Vagina (tissue), 2 donors: ENCODE results near the gene TRABD2B. TPM values are rescaled to one million over a fixed set of nuclear protein-coding genes. Genes with fewer than 3 reads are reported as not detected.

ENCODE experiments used
- DNase-seq, 2 donors: peaks; one replicate each; pipeline ENCODE4 v3.0.0-alpha.2; 2017; ENCODE audit errors: extremely low spot score in 2 of 2
- H3K27ac ChIP-seq: fragments of 200-600 bp; sonication (generic); one replicate; pipeline ENCODE4 v1.5.1; 2019
- H3K27me3 ChIP-seq: fragments of 200-600 bp; sonication (generic); one replicate; pipeline ENCODE4 v1.5.1; 2019
- H3K36me3 ChIP-seq, 2 donors: fragments of 200-600 bp; sonication (generic); one replicate each; pipeline ENCODE4 v1.5.1; 2017 to 2019
- H3K4me1 ChIP-seq: fragments of 200-600 bp; sonication (generic); one replicate; pipeline ENCODE4 v1.5.1; 2019
- H3K4me3 ChIP-seq, 2 donors: fragments of 200-600 bp; sonication (generic); 1 replicate in 1 of 2; 2 replicates in 1 of 2; pipeline ENCODE4 v1.5.1; 2016 to 2019
- H3K9me3 ChIP-seq: fragments of 200-600 bp; sonication (generic); one replicate; pipeline ENCODE4 v1.5.1; 2019
- POLR2A ChIP-seq, 2 donors: fragments of 450-650 bp; IDR thresholded peaks; one replicate each; pipeline ENCODE4 v1.6.1; 2017; ENCODE audit warnings: antibody characterized with exemption in 2 of 2, mild to moderate bottlenecking in 2 of 2, moderate library complexity in 2 of 2
- POLR2AphosphoS5 ChIP-seq, 2 donors: sonication (generic); formaldehyde crosslinking; IDR thresholded peaks; one replicate each; pipeline ENCODE4 v1.9.0; 2017; ENCODE audit warnings: antibody characterized with exemption in 2 of 2, mild to moderate bottlenecking in 2 of 2, low read depth in 1 of 2; ENCODE audit not compliant: insufficient read depth in 1 of 2
- intact Hi-C: fragments of 100-400 bp; cut with DNase I; formaldehyde crosslinking; loops from one replicate; pipeline ENCODE4 v1.15.1; 2023
- total RNA-seq: library from RNA; depleted of rRNA; stranded (reverse); fragments of >200 nt; gene quantifications from one replicate; pipeline ENCODE4 v1.2.3, GENCODE V29; 2016
- TF ChIP-seq, protein P1 (sequence below), 3 experiments: fragments of 450-650 bp in 2 of 3; fragments of 200-600 bp in 1 of 3; sonication (generic) in 1 of 3; IDR thresholded peaks; one replicate each; pipeline ENCODE4 v1.5.1; 2017 to 2019; ENCODE audit warnings: antibody characterized with exemption in 3 of 3, mild to moderate bottlenecking in 2 of 3, moderate library complexity in 2 of 3

TRABD2B gene
- 5.6 TPM for total RNA-seq

DNA sequence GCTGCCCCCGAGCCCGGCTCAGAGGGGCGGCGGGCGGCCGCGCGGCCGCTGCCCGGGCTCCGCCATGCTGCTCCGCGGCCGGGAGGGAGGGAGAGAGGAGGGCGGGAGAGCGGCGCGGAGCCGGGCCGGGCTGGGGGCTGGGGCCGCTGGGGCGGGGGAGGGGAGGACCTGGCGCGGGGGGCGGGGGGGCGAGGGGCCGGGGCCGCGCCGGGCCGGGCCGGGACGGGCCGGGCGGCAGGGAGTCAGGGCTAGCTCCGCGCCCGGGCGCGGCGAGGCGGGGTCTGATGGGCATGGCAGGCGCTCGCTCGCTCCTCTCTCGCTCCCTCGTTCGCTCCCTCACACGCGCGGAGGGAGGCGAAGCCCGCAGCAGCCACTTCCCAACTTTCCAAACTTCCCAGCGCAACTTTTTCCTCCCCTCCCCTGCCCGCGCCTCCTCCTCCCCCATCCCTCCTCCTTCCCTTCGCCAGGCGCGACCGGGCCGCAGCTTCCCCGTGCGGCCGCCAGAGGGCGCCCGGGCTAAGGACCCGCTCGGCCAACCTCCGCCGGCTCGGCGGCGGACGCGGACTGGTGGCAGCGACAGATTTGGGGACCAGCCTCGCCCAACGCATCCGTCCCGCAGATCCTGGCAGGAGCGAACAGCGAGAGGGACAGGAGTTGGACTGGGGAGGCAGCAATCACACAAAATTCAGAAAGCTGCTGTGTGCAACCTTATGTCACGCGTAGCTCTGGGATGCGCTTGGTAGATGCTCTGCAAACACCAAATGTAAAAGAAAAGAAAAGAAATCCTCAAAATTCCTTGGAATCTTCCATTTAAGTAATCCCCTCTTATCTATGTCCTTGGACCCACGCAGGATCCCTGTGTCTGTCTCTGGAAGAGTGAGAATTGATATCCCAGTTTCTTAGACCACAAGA is at the start of gene TRABD2B:
Gene TRABD2B, minus strand, starts transcription at position 97 of the 912 bp plus-strand sequence.
- peak; percentile 70 to 90 for DNase-seq
- TF ChIP-seq, protein P1, sequence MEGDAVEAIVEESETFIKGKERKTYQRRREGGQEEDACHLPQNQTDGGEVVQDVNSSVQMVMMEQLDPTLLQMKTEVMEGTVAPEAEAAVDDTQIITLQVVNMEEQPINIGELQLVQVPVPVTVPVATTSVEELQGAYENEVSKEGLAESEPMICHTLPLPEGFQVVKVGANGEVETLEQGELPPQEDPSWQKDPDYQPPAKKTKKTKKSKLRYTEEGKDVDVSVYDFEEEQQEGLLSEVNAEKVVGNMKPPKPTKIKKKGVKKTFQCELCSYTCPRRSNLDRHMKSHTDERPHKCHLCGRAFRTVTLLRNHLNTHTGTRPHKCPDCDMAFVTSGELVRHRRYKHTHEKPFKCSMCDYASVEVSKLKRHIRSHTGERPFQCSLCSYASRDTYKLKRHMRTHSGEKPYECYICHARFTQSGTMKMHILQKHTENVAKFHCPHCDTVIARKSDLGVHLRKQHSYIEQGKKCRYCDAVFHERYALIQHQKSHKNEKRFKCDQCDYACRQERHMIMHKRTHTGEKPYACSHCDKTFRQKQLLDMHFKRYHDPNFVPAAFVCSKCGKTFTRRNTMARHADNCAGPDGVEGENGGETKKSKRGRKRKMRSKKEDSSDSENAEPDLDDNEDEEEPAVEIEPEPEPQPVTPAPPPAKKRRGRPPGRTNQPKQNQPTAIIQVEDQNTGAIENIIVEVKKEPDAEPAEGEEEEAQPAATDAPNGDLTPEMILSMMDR (IDR thresholded peaks at IDR 0.05) = peak; percentile 80 to 94 (median 82)
- TF ChIP-seq POLR2A (IDR thresholded peaks at IDR 0.05) (no peak), POLR2AphosphoS5 (IDR thresholded peaks at IDR 0.05; ENCODE audit: insufficient read depth in 1 of 2, low read depth in 1 of 2) (peak in 1 of 2 donors; percentile 57)
- intact Hi-C loops = loop anchor here (5.0 kb wide), 1 partner anchor 210 kb away; no protein-coding TSS in a partner anchor
- Histone ChIP-seq H3K4me3 (peak within 1 kb of the TSS; percentile 72 to 78), H3K36me3 (no peaks in the 10 kb centered on the region), H3K27ac (peak within 1 kb of the TSS; percentile 87), H3K4me1 (peaks cover 33% of the 10 kb centered on the region), H3K27me3 (no peaks in the 10 kb centered on the region), H3K9me3 (no peaks in the 10 kb centered on the region)

DNA sequence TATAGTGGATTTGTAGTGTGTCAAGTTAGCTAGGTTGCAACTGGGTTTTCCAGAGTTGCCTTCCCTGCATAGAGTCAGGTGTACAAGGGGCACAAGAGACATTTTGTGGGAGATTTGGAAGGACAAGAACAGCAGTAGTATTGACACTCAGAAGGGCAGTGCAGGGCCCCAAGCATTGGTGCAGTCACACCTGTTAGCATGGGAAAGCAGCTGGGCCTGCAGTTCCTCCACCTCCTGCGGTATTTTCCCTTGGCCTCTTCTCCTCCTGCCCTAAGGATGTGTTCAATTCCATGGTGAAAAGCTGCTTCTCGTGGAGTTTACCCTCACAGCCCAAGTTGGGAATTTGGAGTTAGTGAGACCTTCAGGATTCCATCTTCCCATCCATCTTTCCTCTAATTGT is 47.1 kb upstream of the TRABD2B start:
- no peak overlapping the region for H3K27ac ChIP-seq
- H3K4me3 ChIP-seq = no peak overlapping the region
- intact Hi-C loops = no loop called here
- no peaks in the 10 kb centered on the region for H3K9me3 ChIP-seq
- no peaks in the 10 kb centered on the region for H3K36me3 ChIP-seq
- TF ChIP-seq POLR2A (IDR thresholded peaks at IDR 0.05) (no peak), POLR2AphosphoS5 (IDR thresholded peaks at IDR 0.05; ENCODE audit: insufficient read depth in 1 of 2, low read depth in 1 of 2) (no peak)
- TF ChIP-seq, protein P1 (IDR thresholded peaks at IDR 0.05) = no peak
- no peak for DNase-seq
- H3K27me3 ChIP-seq = no peaks in the 10 kb centered on the region
- peaks cover 10% of the 10 kb centered on the region for H3K4me1 ChIP-seq

DNA sequence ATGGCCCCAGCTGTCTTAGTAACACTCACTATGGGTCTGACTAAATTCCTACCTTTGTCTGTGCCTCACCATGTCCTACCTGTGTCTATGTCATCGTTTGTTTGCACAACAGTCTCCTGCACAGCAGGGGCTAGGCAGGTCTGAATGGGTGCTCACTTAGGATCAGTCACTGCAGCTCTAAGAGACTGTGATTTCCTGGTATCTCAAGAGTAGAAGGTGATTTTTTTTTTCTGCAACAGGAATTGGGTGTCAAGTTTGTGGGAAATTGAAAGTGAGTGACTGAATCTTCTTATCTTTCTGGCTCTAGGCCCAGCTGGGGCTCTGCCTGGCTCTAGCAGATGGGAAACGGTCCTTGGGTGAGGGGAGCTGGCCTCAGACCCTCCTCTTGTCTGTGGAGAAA is 46.4 kb upstream of the TRABD2B start:
- intact Hi-C loops = no loop called here
- no peak overlapping the region for H3K4me3 ChIP-seq
- no peak for TF ChIP-seq POLR2A (IDR thresholded peaks at IDR 0.05)
- TF ChIP-seq, protein P1 (IDR thresholded peaks at IDR 0.05) = no peak
- TF ChIP-seq POLR2AphosphoS5 (IDR thresholded peaks at IDR 0.05; ENCODE audit: insufficient read depth in 1 of 2, low read depth in 1 of 2) = no peak
- H3K27ac ChIP-seq = no peak overlapping the region
- H3K27me3 ChIP-seq = no peaks in the 10 kb centered on the region
- no peak for DNase-seq
- no peaks in the 10 kb centered on the region for H3K9me3 ChIP-seq
- H3K4me1 ChIP-seq = peaks cover 17% of the 10 kb centered on the region
- no peaks in the 10 kb centered on the region for H3K36me3 ChIP-seq

DNA sequence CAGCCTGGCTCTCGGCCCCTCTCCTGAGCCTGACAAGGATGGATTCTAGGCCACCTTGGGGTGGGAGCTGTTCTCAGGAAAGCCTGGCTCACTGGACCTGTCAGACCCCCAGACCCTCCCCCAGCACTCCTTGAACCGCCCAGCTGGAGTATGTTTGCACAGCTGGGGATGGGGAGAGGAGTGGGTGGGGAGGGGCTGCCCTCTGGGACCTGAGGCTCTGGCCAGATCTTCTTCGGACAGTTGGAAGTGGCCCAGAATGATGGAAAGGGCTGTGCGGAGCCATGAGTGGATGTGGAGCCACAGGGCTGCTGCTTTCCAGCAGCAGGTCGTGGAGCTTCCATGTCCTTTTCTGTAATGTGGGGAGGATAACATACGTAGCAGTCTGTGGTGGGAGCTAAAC is 43.0 kb upstream of the TRABD2B start:
- Histone ChIP-seq H3K27ac (no peak overlapping the region), H3K4me1 (peaks cover 17% of the 10 kb centered on the region), H3K4me3 (no peak overlapping the region), H3K27me3 (no peaks in the 10 kb centered on the region), H3K9me3 (no peaks in the 10 kb centered on the region), H3K36me3 (no peaks in the 10 kb centered on the region)
- intact Hi-C loops = no loop called here
- TF ChIP-seq POLR2AphosphoS5 (IDR thresholded peaks at IDR 0.05; ENCODE audit: insufficient read depth in 1 of 2, low read depth in 1 of 2) (no peak), POLR2A (IDR thresholded peaks at IDR 0.05) (no peak)
- TF ChIP-seq, protein P1 (IDR thresholded peaks at IDR 0.05) = no peak
- DNase-seq = no peak
